SH-SY5Y (cell line): ENCODE data around the gene TACC2.

Experiments
- GATA2 ChIP-seq: IDR thresholded peaks from 2 replicates; pipeline ENCODE4 v1.6.1; 2011; ENCODE audit warnings: mild to moderate bottlenecking, low read depth, low read length
- GATA3 ChIP-seq: IDR thresholded peaks from 2 replicates; pipeline ENCODE4 v1.6.1; 2011; ENCODE audit warnings: low read depth, mild to moderate bottlenecking, low read length, moderate library complexity

DNA sequence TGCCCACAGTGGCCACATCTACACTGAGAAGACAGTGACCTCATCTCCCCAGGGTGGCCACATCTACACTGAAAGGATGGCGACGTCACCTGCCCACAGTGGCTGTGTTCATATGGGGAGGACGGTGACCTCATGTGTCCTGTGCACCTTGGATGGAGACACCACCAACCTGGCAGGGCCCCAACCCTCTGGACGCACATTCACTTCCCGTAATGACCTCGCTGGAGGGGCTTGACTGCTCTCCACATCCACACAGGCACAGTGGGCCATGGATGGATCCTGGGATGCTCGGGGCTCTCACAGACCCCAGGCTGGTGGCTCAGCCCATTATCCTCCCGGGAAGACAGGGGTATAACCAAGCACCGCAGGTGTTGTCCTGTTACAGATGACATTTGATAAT lies 212.4 kb downstream of the TACC2 start:
- no peak for TF ChIP-seq GATA2
- TF ChIP-seq GATA3 = no peak
